Tongue (tissue), 1 donor: Measurements from ENCODE around the gene ADAT1. TPM values are rescaled to one million over a fixed set of nuclear protein-coding genes. Genes with fewer than 3 reads are reported as not detected.

Experiments
- total RNA-seq: library from RNA; depleted of rRNA; stranded (reverse); fragments of >200 nt; gene quantifications from one replicate; pipeline ENCODE4 v1.2.3, GENCODE V29; 2014

The ADAT1 gene
- total RNA-seq, 1 donor from 2014 or later = 47.7 TPM

Other genes starting within 250 kb of the ADAT1 start
- gene CFDP1, start 189.8 kb downstream of the ADAT1 start, total RNA-seq = 66.5 TPM
- gene TMEM170A, start 158.6 kb downstream of the ADAT1 start, total RNA-seq = 27.3 TPM
- 2.1 TPM for gene CHST6, start 127.8 kb downstream of the ADAT1 start, total RNA-seq
- gene CHST5, start 87.2 kb downstream of the ADAT1 start, total RNA-seq = not detected
- 8.0 TPM for gene TMEM231, start 67.0 kb downstream of the ADAT1 start, total RNA-seq
- 97.4 TPM for gene GABARAPL2, start 56.9 kb downstream of the ADAT1 start, total RNA-seq
- gene KARS1, start 24.4 kb upstream of the ADAT1 start, total RNA-seq = 118 TPM
- 82.0 TPM for gene TERF2IP, start 24.5 kb upstream of the ADAT1 start, total RNA-seq
- gene CPHXL2, start 53.7 kb upstream of the ADAT1 start, total RNA-seq = not detected
- gene DUXB, start 78.2 kb upstream of the ADAT1 start, total RNA-seq = not detected
- not detected for gene CPHXL, start 103.2 kb upstream of the ADAT1 start, total RNA-seq